ENCODE data around the gene WSCD2.

WSCD2 gene

DNA sequence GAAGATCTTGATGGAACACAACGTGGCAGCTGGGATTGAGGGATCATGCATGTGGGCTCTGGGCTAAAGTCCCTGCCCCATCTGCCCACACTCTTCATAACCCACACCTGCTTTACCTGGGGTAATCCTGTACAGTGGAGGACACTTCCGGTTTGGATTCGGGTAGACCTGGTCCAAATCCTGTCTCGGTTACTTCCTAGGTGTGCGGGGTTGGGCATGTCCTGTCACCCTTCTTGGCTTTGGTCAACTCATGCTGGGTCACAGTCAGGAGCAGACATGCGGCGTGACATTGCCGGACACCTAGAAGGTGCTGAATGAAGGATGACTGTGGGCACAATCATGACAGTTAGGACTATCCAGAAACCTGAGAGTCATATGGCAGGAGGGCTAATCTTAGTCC, 30.7 kb upstream of the WSCD2 start:
- Histone ChIP-seq H3K9ac (ENCODE audit: low read length) (no peak overlapping the region), H3K4me3 (ENCODE audit: low read length) (no peak overlapping the region), H3K4me1 (ENCODE audit: control insufficient read depth, insufficient read depth, low read length) (no peaks in the 10 kb centered on the region), H3K27me3 (ENCODE audit: control insufficient read depth, insufficient read depth, low read length) (no peaks in the 10 kb centered on the region), H3K27ac (ENCODE audit: low read depth, low read length) (no peak overlapping the region), H3K36me3 (ENCODE audit: control insufficient read depth, insufficient read depth, low read length) (no peaks in the 10 kb centered on the region)

DNA sequence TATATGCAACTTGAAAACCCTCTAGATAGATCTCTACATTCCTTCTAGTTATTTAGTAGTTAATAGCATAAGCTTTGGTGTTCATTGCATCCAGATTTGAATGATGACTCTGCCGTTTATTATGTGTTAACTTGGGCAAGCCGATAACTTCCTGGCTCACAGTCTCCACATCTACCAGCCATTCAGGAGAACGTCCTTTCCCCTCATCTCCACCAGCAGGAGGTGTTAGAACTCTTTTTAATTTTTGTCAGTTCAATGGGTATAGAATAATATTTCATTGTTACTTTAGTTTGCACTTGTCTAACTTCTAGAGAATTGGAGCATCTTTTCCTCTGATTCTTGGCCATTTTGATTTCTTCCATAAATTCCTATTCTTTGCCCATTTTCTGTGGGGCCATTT, 30.0 kb upstream of the WSCD2 start:
- no peaks in the 10 kb centered on the region for H3K4me1 ChIP-seq (ENCODE audit: control insufficient read depth, insufficient read depth, low read length)
- no peak overlapping the region for H3K4me3 ChIP-seq (ENCODE audit: low read length)
- H3K27me3 ChIP-seq (ENCODE audit: control insufficient read depth, insufficient read depth, low read length): no peaks in the 10 kb centered on the region
- no peaks in the 10 kb centered on the region for H3K36me3 ChIP-seq (ENCODE audit: control insufficient read depth, insufficient read depth, low read length)
- no peak overlapping the region for H3K27ac ChIP-seq (ENCODE audit: low read depth, low read length)
- H3K9ac ChIP-seq (ENCODE audit: low read length): no peak overlapping the region

DNA sequence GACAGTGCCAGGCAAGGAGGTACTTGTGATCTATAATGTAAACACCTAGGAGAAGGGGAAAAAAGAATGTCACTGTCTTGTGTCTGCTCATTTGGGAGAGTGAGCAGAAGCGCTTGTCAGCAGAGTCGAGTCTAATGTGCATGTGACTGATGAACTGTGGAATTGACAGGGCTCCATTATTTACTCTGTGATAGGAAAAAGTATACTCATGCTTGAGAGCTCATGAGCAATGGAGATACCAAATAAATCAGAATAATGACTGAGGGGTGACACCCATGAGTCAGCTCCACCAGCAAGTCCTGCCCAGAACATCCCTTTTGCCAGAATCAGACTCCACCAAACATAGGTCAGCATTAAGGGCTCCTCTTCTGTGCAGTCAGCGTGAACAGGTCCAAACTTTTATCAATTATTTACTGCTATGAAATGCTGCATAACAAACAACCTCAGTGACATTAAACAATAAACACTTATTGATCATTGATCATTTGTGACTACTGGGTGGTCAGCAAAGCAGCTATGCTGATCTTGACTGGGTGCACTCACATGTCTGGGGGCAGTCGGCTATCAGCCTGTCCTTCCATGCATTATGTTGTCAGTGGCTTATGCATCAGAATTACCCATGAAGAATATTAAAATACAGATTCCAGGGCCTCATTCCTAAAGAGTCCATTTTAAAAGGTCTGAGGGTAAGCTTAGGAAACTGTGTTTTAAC, 29.2 kb upstream of the WSCD2 start:
- H3K36me3 ChIP-seq (ENCODE audit: control insufficient read depth, insufficient read depth, low read length): no peaks in the 10 kb centered on the region
- H3K9ac ChIP-seq (ENCODE audit: low read length): no peak overlapping the region
- H3K27ac ChIP-seq (ENCODE audit: low read depth, low read length): no peak overlapping the region
- no peaks in the 10 kb centered on the region for H3K27me3 ChIP-seq (ENCODE audit: control insufficient read depth, insufficient read depth, low read length)
- H3K4me3 ChIP-seq (ENCODE audit: low read length): no peak overlapping the region
- no peaks in the 10 kb centered on the region for H3K4me1 ChIP-seq (ENCODE audit: control insufficient read depth, insufficient read depth, low read length)

DNA sequence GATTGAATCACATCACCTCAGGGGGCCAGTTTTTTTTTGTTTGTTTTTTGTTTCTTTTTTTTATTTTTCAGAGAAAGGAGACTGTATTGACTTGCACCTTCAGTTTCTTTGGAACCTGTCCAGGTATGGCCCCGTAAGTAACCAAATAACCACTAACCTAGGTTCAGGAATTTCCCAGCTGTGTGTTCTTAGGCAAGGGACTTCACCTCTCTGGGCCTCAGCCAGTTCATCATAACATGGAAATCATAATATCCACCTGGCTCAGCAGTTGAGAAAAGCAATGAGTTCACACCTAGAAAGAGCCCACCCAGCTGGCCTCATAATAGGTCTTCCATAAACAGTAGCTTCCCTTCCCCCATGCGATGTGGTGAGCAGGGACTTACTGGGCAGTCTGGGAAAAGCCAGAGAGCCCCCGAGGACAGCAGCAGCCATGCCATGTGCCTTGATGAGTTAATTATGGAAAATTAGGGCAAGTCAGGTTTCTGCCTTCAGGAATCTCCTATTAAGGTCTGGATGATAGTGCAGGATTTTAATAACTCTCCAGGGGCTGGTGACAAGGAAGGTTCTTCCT, 27.4 kb upstream of the WSCD2 start:
- no peaks in the 10 kb centered on the region for H3K4me1 ChIP-seq (ENCODE audit: control insufficient read depth, insufficient read depth, low read length)
- H3K9ac ChIP-seq (ENCODE audit: low read length): no peak overlapping the region
- no peaks in the 10 kb centered on the region for H3K36me3 ChIP-seq (ENCODE audit: control insufficient read depth, insufficient read depth, low read length)
- H3K27ac ChIP-seq (ENCODE audit: low read depth, low read length): no peak overlapping the region
- H3K4me3 ChIP-seq (ENCODE audit: low read length): no peak overlapping the region
- H3K27me3 ChIP-seq (ENCODE audit: control insufficient read depth, insufficient read depth, low read length): no peaks in the 10 kb centered on the region

DNA sequence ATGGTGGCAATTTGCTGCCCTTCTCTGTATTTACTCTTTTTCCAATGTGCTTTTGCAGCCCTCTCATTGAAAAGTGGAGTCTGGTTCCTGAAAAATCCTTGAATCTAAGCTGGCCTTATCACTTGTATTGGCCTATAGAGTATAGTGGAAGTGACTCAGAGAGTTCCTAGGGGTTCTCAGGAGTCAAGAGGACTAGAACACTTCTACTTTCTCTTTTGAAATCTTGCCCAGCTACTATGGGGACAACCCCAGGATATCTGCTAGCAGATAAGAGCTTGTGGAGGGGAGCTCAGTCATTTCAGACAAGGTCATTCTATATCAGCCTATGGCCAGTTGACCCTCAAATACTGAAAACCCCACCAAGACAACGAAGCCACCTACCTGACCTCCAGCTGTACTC, 26.7 kb upstream of the WSCD2 start:
- H3K9ac ChIP-seq (ENCODE audit: low read length): no peak overlapping the region
- H3K27ac ChIP-seq (ENCODE audit: low read depth, low read length): no peak overlapping the region
- no peak overlapping the region for H3K4me3 ChIP-seq (ENCODE audit: low read length)
- no peaks in the 10 kb centered on the region for H3K36me3 ChIP-seq (ENCODE audit: control insufficient read depth, insufficient read depth, low read length)
- no peaks in the 10 kb centered on the region for H3K4me1 ChIP-seq (ENCODE audit: control insufficient read depth, insufficient read depth, low read length)
- no peaks in the 10 kb centered on the region for H3K27me3 ChIP-seq (ENCODE audit: control insufficient read depth, insufficient read depth, low read length)

DNA sequence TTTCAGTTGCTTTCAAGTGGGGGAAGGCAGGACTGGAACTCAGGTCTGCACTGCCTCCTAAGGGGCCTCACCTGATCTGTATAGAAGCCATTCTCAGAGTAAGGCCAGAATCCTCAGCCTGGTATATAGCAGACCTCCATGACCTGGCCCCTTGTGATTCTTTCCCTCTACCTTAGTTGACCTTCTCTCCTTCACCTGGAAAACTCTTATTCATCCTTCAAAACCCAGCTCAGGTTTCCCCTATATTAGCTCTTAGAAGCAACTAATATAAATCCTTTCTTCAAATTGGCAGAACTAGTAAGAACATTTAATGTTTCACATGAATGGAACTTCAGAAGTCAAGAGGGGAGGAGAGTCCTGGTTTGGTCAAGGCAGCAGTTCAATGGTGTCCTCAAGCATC, 26.0 kb upstream of the WSCD2 start:
- H3K4me3 ChIP-seq (ENCODE audit: low read length): no peak overlapping the region
- no peak overlapping the region for H3K27ac ChIP-seq (ENCODE audit: low read depth, low read length)
- no peaks in the 10 kb centered on the region for H3K36me3 ChIP-seq (ENCODE audit: control insufficient read depth, insufficient read depth, low read length)
- no peak overlapping the region for H3K9ac ChIP-seq (ENCODE audit: low read length)
- H3K27me3 ChIP-seq (ENCODE audit: control insufficient read depth, insufficient read depth, low read length): no peaks in the 10 kb centered on the region
- no peaks in the 10 kb centered on the region for H3K4me1 ChIP-seq (ENCODE audit: control insufficient read depth, insufficient read depth, low read length)

DNA sequence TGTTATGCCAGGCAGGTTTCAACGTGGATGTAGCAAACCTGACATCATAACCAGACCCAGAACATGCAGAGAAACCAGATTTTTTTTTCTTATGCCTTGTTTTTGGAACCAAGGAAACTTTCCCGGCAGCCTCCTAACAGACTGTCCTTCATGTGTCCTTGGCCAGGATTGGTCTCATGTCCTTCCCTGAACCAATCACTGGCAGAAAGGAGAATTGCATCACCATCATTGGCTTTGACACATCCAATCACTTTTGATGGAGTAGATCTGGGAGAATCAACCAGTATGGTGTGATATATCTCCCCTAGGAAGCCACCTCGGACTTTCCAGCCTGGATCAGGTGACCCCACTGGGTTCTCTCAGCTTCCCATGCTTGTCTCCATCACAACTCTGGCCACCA, 25.6 kb upstream of the WSCD2 start:
- Histone ChIP-seq H3K27ac (ENCODE audit: low read depth, low read length) (no peak overlapping the region), H3K4me1 (ENCODE audit: control insufficient read depth, insufficient read depth, low read length) (no peaks in the 10 kb centered on the region), H3K9ac (ENCODE audit: low read length) (no peak overlapping the region), H3K36me3 (ENCODE audit: control insufficient read depth, insufficient read depth, low read length) (no peaks in the 10 kb centered on the region), H3K27me3 (ENCODE audit: control insufficient read depth, insufficient read depth, low read length) (no peaks in the 10 kb centered on the region), H3K4me3 (ENCODE audit: low read length) (no peak overlapping the region)

DNA sequence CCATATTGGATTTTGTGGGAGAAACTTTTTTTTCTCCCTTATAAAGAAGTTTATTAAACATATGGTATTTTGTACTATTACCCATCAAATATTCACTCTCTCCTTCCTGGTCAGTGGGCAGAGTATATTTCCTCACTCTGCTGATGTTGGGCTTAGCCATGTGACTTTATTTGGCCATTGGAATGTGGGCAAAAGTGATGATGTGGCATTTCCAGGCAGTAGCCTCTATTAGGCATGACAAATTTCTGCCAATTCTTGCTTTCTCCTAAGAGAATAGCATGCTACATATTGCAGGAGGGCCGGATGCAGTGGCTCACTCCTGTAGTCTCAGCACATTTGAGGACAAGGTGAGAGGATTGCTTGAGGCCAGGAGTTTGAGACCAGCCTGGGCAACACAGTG, 24.4 kb upstream of the WSCD2 start:
- H3K4me3 ChIP-seq (ENCODE audit: low read length): no peak overlapping the region
- no peaks in the 10 kb centered on the region for H3K4me1 ChIP-seq (ENCODE audit: control insufficient read depth, insufficient read depth, low read length)
- H3K27ac ChIP-seq (ENCODE audit: low read depth, low read length): no peak overlapping the region
- no peaks in the 10 kb centered on the region for H3K36me3 ChIP-seq (ENCODE audit: control insufficient read depth, insufficient read depth, low read length)
- H3K9ac ChIP-seq (ENCODE audit: low read length): no peak overlapping the region
- no peaks in the 10 kb centered on the region for H3K27me3 ChIP-seq (ENCODE audit: control insufficient read depth, insufficient read depth, low read length)

DNA sequence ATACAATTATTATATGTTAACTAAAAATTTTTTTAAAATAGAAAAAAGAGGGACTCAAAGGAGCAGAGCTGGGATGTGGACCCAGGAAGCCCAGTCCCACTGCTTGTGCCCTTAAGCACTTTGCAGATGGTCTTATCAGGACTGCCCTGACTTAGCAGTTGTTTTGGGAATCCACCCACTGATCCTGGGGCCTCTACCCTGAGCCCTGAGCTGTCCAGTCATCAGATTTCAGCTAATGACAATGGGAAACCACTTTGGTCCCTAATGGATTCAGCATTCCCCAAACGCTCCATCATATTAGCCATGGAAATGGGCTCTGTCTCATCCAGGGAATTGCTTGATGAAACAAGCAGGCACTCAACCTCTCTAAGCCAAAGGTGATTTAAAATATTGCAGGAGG, 22.5 kb upstream of the WSCD2 start:
- H3K27ac ChIP-seq (ENCODE audit: low read depth, low read length): no peak overlapping the region

DNA sequence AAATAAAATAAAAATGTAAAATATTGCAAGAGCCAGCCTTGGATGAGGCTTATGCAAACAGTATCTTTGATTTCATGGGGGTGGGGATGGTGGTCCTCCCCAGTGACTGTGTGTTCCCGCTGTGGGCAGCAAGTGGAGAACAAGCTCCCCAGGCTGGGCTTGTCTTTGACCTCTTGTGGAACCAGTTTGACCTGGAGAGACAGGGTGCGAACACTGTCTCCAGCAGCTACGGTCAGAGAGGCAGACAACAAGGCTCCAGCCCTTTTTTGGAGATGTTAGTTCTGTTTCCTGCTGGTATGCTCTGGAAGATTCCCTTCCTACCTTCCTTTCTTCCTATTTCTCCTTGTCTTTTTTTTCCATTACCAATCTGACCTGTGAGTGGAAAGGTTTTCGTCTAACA, 21.8 kb upstream of the WSCD2 start:
- no peaks in the 10 kb centered on the region for H3K27me3 ChIP-seq (ENCODE audit: control insufficient read depth, insufficient read depth, low read length)
- H3K27ac ChIP-seq (ENCODE audit: low read depth, low read length): no peak overlapping the region
- H3K36me3 ChIP-seq (ENCODE audit: control insufficient read depth, insufficient read depth, low read length): no peaks in the 10 kb centered on the region
- no peak overlapping the region for H3K4me3 ChIP-seq (ENCODE audit: low read length)
- no peak overlapping the region for H3K9ac ChIP-seq (ENCODE audit: low read length)
- H3K4me1 ChIP-seq (ENCODE audit: control insufficient read depth, insufficient read depth, low read length): peaks cover 2% of the 10 kb centered on the region

More for the DNA sequence above, 22.5 kb upstream of the WSCD2 start:
- Histone ChIP-seq H3K4me3 (ENCODE audit: low read length) (no peak overlapping the region), H3K4me1 (ENCODE audit: control insufficient read depth, insufficient read depth, low read length) (no peaks in the 10 kb centered on the region), H3K36me3 (ENCODE audit: control insufficient read depth, insufficient read depth, low read length) (no peaks in the 10 kb centered on the region), H3K9ac (ENCODE audit: low read length) (no peak overlapping the region), H3K27me3 (ENCODE audit: control insufficient read depth, insufficient read depth, low read length) (no peaks in the 10 kb centered on the region)

DNA sequence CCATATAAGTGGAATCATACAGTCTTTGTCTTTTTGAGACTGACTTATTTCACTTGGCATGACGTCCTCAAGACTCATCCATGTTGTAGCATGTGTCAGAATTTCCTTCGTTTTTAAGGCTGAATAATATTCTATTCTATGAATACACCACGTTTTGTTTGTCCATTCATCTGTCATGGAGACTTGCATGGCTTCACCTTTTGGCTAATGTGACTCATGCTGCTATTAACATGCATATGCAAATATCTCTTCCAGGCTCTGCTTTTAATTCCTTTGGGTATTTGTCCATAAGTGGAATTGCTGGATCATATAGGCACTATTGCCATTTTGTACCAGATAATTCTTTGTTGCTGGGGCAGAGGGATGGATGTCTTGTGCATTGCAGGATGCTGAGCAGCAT, 19.6 kb upstream of the WSCD2 start:
- H3K4me1 ChIP-seq (ENCODE audit: control insufficient read depth, insufficient read depth, low read length): peaks cover 15% of the 10 kb centered on the region
- H3K27ac ChIP-seq (ENCODE audit: low read depth, low read length): no peak overlapping the region
- no peaks in the 10 kb centered on the region for H3K27me3 ChIP-seq (ENCODE audit: control insufficient read depth, insufficient read depth, low read length)
- no peaks in the 10 kb centered on the region for H3K36me3 ChIP-seq (ENCODE audit: control insufficient read depth, insufficient read depth, low read length)
- no peak overlapping the region for H3K9ac ChIP-seq (ENCODE audit: low read length)
- no peak overlapping the region for H3K4me3 ChIP-seq (ENCODE audit: low read length)

DNA sequence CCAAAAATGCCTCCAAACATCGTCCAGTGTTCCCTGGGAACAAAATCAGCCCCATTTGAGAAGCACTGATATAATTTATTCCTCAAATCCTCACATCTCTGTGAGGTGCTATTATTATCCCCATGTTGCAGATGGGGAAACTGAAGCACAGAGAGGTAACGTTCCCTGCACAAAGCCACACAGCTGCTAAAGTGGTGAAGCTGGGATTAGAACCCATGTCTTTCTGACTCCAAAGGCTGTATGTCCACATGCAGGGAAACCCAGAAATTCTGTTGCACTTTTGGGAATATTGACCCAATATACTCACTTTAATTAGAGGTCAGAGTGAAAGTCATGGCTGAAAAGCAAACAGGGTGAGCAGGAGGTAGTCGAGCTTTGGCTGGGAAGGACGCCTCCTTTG, 19.1 kb upstream of the WSCD2 start:
- H3K4me1 ChIP-seq (ENCODE audit: control insufficient read depth, insufficient read depth, low read length): peaks cover 15% of the 10 kb centered on the region
- no peak overlapping the region for H3K9ac ChIP-seq (ENCODE audit: low read length)
- no peak overlapping the region for H3K27ac ChIP-seq (ENCODE audit: low read depth, low read length)
- H3K27me3 ChIP-seq (ENCODE audit: control insufficient read depth, insufficient read depth, low read length): no peaks in the 10 kb centered on the region
- no peaks in the 10 kb centered on the region for H3K36me3 ChIP-seq (ENCODE audit: control insufficient read depth, insufficient read depth, low read length)
- no peak overlapping the region for H3K4me3 ChIP-seq (ENCODE audit: low read length)

DNA sequence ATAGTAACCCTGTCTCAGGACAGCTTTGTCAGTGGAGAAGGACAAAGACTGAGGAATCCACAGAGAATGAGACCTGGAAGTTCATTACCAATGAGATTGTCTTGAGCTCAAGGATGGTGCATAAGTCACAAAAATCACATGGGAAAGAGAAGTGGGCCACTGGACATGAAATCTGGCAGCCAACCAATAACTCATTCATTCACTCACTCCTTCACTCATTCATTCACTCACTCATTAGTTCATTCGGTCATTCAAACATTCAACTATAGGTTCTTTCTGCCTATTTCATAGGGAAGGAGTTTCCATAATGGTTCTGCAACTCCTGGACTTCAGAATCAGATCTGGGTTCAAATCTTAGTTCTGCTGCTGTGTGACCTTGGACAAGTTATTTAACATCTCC, 18.2 kb upstream of the WSCD2 start:
- Histone ChIP-seq H3K4me3 (ENCODE audit: low read length) (no peak overlapping the region), H3K36me3 (ENCODE audit: control insufficient read depth, insufficient read depth, low read length) (no peaks in the 10 kb centered on the region), H3K4me1 (ENCODE audit: control insufficient read depth, insufficient read depth, low read length) (peaks cover 15% of the 10 kb centered on the region)

More for the DNA sequence above, 18.2 kb upstream of the WSCD2 start:
- Histone ChIP-seq H3K27me3 (ENCODE audit: control insufficient read depth, insufficient read depth, low read length) (no peaks in the 10 kb centered on the region), H3K27ac (ENCODE audit: low read depth, low read length) (no peak overlapping the region), H3K9ac (ENCODE audit: low read length) (no peak overlapping the region)

All from rectal smooth muscle tissue (tissue), 1 donor.